GM12873 (cell line): ENCODE results near the gene PAM16.

Experiments used
- CTCF ChIP-seq: IDR thresholded peaks from 2 replicates; pipeline ENCODE4 v1.5.1; 2012; ENCODE audit warnings: low read depth, mild to moderate bottlenecking, moderate library complexity, low read length, control low read depth; ENCODE audit not compliant: insufficient read depth; ENCODE audit errors: missing control alignments

The PAM16 gene

DNA sequence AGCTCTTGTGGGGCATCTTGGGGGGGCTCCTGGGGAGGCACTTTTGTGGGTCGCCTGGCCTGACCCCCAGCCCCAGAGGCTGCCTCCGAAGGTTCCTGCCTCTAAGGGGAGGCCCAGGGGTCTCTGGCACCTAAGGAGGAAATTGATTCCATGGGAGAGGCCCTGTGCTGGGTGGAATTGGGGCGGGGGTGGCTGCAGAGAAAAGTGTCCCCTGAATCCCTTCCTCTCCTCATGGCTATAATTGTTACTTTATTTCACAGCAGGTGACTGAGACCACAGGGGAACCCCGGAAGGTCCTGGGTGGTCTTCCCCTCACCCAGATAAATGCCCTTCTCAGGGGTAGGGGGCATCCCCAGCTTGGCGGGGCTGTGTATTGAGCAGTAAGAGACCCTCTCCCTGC, 32.2 kb downstream of the PAM16 start:
- no peak for TF ChIP-seq CTCF

GRCh38 chr16:4318451-4318910, 32.6 kb downstream of the PAM16 start:
- no peak for TF ChIP-seq CTCF

DNA sequence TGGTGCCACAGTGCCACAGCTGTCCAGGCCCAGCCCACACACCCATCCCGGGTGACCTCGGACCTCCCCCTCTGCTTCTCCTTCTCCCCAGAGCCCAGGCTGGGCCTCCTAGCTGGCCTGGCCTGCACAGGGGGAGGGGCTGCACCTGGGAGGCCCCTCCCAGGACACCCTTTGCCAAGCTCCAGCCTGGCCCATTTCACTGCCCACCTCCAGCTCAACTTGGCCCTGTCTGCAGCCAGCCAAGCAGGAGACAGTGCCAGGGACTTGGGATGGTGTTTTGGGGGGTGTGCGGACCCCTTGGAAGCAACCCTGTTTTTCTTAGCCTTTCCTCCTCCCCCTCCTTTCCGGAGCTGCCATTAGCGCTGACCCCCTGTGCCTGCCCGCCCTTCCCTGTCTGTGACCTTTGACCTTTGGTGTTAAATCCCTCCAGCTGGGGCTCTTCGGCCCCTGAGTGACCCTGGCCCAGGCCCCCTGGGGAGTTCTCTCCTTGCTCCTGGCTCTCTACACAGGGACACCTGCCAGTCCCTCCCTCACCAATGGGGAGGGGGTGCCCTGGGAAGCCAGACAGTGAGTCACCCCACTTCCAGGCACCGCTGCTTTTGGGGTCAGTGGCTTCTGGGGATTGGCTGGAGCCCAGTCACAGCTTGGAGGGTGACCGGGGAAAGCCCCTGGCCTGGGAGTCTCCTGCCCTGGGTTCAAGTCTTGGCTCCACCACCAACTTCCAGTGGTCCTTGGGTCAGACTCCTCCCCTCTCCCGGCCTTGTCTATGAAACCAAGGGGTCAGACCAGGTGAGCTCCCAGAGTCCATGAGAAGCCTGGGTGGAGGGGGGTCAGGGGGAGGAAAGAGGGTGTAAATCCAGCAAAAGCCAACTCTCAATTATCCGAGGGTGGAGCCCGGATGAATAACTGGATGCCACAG, 33.3 kb downstream of the PAM16 start:
- TF ChIP-seq CTCF = no peak

DNA sequence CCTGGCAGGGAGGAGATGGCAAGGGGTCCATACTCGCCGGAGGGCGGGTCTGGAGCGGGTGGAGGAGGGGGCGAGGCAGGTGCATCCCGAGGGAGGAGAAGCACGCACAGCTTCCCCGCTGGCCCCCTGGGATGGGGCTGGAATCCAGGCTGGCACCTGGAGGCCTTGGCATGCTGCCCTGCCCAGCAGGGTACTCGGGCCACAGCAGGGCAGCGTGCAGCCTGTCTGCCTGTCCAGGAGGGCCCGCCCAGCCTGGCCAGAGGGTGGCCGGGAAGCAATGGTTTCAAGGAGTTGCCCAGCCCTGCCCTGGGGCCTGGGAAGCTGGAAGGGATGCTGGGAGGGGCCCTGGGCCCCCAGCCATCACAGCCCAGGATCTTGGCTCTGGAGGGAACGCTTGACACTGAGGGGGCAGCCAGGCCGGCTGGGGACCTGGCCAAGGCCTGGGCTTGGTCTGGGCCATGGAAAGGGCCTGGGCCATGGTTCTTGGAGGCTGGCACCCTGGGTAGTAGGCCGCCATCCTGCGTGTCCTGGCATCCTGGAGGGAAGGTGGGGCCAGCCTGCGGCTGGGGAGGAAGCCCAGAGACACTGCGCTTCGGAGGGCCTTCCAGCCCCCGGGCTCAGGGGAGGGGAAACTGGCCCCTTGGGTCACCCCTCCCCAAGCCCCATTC, 34.1 kb downstream of the PAM16 start:
- TF ChIP-seq CTCF = no peak

- no peak for TF ChIP-seq CTCF
These were observed 34.8 kb downstream of the PAM16 start for GRCh38 chr16:4316108-4316863.

GRCh38 chr16:4315186-4316107, 35.7 kb downstream of the PAM16 start, which contains the start of gene GLIS2:
Gene GLIS2, plus strand, starts transcription at chr16:4316067. Its CDS starts 16,214 bp downstream, at chr16:4332281.
- no peak for TF ChIP-seq CTCF
